ENCODE data around the gene ACAD8.

GRCh38 chr11:134266440-134266839, 13.1 kb downstream of the ACAD8 start:
- TF ChIP-seq CTCF (IDR thresholded peaks at IDR 0.05) (no peak), EP300 (IDR thresholded peaks at IDR 0.05; ENCODE audit: borderline replicate concordance in 1 of 2, low read depth in 1 of 2, low read length in 1 of 2) (no peak), SIN3A (IDR thresholded peaks at IDR 0.05; ENCODE audit: borderline replicate concordance, low read depth, low read length) (no peak), POLR2AphosphoS5 (IDR thresholded peaks at IDR 0.05; ENCODE audit: low read depth, low read length) (no peak), CHD2 (IDR thresholded peaks at IDR 0.05; ENCODE audit: low read length, partially characterized antibody) (no peak), REST (IDR thresholded peaks at IDR 0.05; ENCODE audit: low read depth, low read length) (no peak), MAX (IDR thresholded peaks at IDR 0.05; ENCODE audit: low read depth) (no peak), RFX5 (IDR thresholded peaks at IDR 0.05; ENCODE audit: low read length) (no peak), MXI1 (IDR thresholded peaks at IDR 0.05; ENCODE audit: low read depth, low read length) (no peak), JUND (IDR thresholded peaks at IDR 0.05) (no peak), TEAD4 (IDR thresholded peaks at IDR 0.05; ENCODE audit: borderline replicate concordance, insufficient read depth) (no peak)

All from SK-N-SH (cell line).